ENCODE results near the gene FAM234B. TPM values are rescaled to one million over a fixed set of nuclear protein-coding genes. Genes with fewer than 3 reads are reported as not detected.
A peak's percentile ranks its signal among the peaks of the same experiment; 100 is the strongest.

Gene FAM234B
- total RNA-seq, 2 experiments from 2014 or later, result 3.9 to 4.4 TPM

DNA sequence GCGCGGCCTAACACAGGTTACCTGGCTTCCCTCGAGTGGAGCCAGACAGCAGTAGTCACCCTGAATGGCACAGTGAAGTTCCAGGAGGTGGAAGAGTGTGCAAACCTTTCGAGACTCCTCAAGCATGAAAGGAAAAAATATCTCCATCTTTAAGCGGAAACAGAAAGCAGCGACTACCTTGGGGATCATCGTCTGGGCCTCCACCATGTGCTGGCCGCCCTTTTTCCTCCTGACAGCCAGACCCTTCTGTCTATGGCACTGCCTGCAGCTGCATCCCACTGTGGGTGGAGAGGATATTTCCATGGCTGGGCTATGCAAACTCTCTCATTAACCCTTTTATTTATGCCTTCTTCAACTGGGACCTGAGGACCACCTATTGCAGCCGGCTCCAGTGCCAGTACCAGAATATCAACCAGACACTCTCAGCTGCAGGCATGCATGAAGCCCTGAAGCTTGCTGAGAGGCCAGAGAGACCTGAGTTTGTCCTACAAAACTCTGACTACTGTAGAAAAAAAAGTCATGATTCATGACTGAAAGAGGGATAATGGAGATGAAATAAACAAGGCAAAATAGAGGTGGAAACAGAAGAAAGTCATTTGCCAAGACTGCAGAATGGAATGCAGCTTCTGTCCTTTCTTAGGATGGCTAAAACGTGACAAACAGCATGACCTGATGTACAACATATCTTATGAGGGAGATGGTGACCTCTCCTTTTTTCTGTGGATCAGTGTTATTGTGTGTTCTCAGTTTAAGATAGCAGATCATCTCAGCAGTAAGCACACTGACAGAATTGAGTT is 41.7 kb upstream of the FAM234B start:
- POLR2A ChIA-PET, result no interaction called here
- H3K9me3 Mint-ChIP-seq, result no peaks in the 10 kb centered on the region
- H3K36me3 Mint-ChIP-seq (ENCODE audit: low read depth), result no peaks in the 10 kb centered on the region
- peaks cover 31% of the 10 kb centered on the region for H3K27me3 Mint-ChIP-seq
- H3K4me3 Mint-ChIP-seq, result peak overlapping the region; percentile 71
- no peak for DNase-seq
- peaks cover 23% of the 10 kb centered on the region for H3K4me1 Mint-ChIP-seq
- H3K27ac Mint-ChIP-seq, result no peak overlapping the region
- CTCF ChIA-PET, result no interaction called here

DNA sequence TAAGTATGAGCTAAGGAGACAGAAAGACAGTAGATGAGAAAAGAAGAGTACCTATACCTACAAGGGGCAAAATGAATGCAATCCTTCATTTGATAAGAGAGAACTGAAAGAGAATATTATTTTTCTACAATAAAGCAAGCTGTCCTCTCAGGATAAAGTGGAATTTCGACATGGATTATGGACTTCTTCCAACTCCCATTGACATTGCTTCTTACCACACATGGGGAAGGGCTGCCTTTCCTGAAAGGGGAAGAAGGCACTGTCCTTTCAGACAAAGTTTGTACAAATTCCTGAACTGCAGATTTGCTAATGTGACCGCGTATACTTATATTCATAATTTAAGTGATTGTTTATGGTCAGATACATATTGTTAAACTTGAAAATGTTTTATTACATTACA is 39.8 kb upstream of the FAM234B start:
- POLR2A ChIA-PET, result interaction anchor here (0.6 to 0.7 kb wide), 2 partner anchors 57 to 133 kb away, joined by 3 to 4 read pairs; no protein-coding TSS in a partner anchor
- Mint-ChIP-seq H3K9me3 (no peaks in the 10 kb centered on the region), H3K36me3 (ENCODE audit: low read depth) (no peaks in the 10 kb centered on the region), H3K4me3 (no peak overlapping the region), H3K27me3 (peaks cover 33% of the 10 kb centered on the region), H3K27ac (no peak overlapping the region), H3K4me1 (peaks cover 16% of the 10 kb centered on the region)
- CTCF ChIA-PET, result interaction anchor here (1.2 kb wide), 1 partner anchor 40 kb away, joined by 3 read pairs; the partner anchor contains the start of gene FAM234B
- no peak for DNase-seq

- Mint-ChIP-seq H3K9me3 (no peaks in the 10 kb centered on the region), H3K4me3 (no peak overlapping the region), H3K27ac (no peak overlapping the region), H3K27me3 (peaks cover 33% of the 10 kb centered on the region), H3K36me3 (ENCODE audit: low read depth) (no peaks in the 10 kb centered on the region), H3K4me1 (peaks cover 11% of the 10 kb centered on the region)
- ChIA-PET POLR2A (no interaction called here), CTCF (interaction anchor here (1.2 kb wide), 1 partner anchor 40 kb away, joined by 3 read pairs; the partner anchor contains the start of gene FAM234B)
- DNase-seq, result no peak
Measured at GRCh38 chr12:13004986-13005385, 39.2 kb upstream of the FAM234B start.

- Mint-ChIP-seq H3K36me3 (ENCODE audit: low read depth) (no peaks in the 10 kb centered on the region), H3K9me3 (no peaks in the 10 kb centered on the region), H3K4me1 (peaks cover 9% of the 10 kb centered on the region), H3K27ac (no peak overlapping the region), H3K27me3 (peaks cover 35% of the 10 kb centered on the region), H3K4me3 (no peak overlapping the region)
- DNase-seq, result no peak
- POLR2A ChIA-PET, result no interaction called here
- CTCF ChIA-PET, result no interaction called here
Measured at GRCh38 chr12:13005649-13006048, 38.5 kb upstream of the FAM234B start.

GRCh38 chr12:13007496-13008233 is 36.5 kb upstream of the FAM234B start:
- Mint-ChIP-seq H3K36me3 (ENCODE audit: low read depth) (no peaks in the 10 kb centered on the region), H3K27ac (no peak overlapping the region), H3K27me3 (peaks cover 30% of the 10 kb centered on the region), H3K4me3 (no peak overlapping the region), H3K4me1 (no peaks in the 10 kb centered on the region), H3K9me3 (no peaks in the 10 kb centered on the region)
- no peak for DNase-seq
- ChIA-PET POLR2A (interaction anchor here (0.7 kb wide), 1 partner anchor 211 kb away, joined by 3 read pairs; no protein-coding TSS in a partner anchor), CTCF (interaction anchor here (0.8 to 1.2 kb wide), 2 partner anchors 10 to 58 kb away, joined by 3 read pairs; no protein-coding TSS in a partner anchor)

DNA sequence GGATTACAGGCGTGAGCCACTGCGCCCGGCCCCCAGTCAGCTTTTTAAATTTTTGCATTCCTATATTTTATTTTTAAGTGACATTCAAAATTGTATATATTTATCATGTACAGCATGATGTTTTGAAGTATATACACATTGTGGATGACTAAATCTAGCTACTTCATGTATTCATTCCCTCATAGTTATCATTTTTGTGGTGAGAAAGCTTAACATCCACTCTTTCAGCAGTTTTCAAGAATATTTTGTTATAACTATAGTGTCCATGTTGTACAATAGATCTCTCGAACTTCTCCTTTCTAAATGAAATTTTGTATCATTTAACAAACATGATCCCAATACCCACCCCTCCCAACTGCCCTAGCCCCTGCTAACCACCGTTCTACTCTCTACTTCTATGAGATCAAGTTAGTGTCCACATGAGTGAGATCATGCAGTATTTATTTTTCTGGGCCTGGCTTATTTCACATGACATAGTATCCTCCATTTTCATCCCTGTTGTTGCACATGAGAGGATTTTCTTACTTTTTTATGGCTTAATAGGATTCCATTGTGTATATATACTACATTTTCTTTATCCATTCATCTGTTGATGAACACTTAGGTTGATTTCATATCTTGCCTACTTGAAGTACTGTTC is 35.3 kb upstream of the FAM234B start:
- CTCF ChIA-PET, result no interaction called here
- POLR2A ChIA-PET, result no interaction called here

DNA sequence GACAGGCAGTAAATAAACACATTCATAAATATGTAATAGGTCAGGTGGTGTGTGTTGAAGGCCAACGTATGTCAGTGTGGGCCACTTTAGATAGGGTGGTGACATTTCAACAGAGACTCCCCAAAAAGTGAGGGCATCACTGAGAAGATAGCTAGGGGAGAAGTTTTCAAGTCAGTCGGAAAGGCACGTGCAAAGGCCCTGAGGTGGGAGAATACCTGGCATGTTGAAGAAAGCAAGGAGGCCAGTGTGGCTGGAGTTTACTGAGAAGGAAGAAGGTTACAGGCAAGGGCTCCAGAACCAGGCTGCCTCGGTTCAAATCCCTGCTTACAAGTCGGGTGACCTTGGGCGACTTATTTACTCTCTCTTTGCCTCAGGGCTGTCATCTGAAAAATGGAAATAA is 33.1 kb upstream of the FAM234B start:
- H3K27ac Mint-ChIP-seq, result no peak overlapping the region
- CTCF ChIA-PET, result no interaction called here
- no peak overlapping the region for H3K4me3 Mint-ChIP-seq
- POLR2A ChIA-PET, result no interaction called here
- no peaks in the 10 kb centered on the region for H3K4me1 Mint-ChIP-seq
- H3K36me3 Mint-ChIP-seq (ENCODE audit: low read depth), result no peaks in the 10 kb centered on the region
- no peaks in the 10 kb centered on the region for H3K9me3 Mint-ChIP-seq
- no peak for DNase-seq
- H3K27me3 Mint-ChIP-seq, result peaks cover 24% of the 10 kb centered on the region

More for the DNA sequence above, 35.3 kb upstream of the FAM234B start:
- no peak overlapping the region for H3K4me3 Mint-ChIP-seq
- no peaks in the 10 kb centered on the region for H3K9me3 Mint-ChIP-seq
- H3K36me3 Mint-ChIP-seq (ENCODE audit: low read depth), result no peaks in the 10 kb centered on the region
- peaks cover 23% of the 10 kb centered on the region for H3K27me3 Mint-ChIP-seq
- H3K4me1 Mint-ChIP-seq, result no peaks in the 10 kb centered on the region
- no peak overlapping the region for H3K27ac Mint-ChIP-seq
- no peak for DNase-seq

DNA sequence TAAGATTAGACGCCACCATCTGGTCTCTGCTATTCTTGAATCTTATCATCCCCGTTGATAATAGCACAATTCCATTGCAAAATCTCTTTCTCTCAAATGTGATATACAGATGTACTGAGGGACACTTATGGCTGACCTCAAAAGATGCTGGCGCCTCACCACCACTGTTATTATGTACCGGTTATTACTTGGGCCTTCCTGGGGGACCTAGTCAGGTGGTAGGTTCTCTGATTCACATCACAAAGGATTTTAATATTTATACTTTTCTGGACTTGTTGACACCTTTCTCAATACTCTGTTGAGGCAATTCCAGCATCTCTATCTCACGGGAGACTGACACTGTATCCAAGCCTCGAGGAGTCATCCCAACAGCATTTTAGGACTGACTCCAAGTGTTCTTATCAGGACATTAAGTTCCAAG is 21.3 kb upstream of the FAM234B start:
- Mint-ChIP-seq H3K4me1 (no peaks in the 10 kb centered on the region), H3K36me3 (ENCODE audit: low read depth) (no peaks in the 10 kb centered on the region), H3K27ac (no peak overlapping the region), H3K27me3 (peaks cover 23% of the 10 kb centered on the region), H3K4me3 (no peak overlapping the region), H3K9me3 (no peaks in the 10 kb centered on the region)
- ChIA-PET CTCF (no interaction called here), POLR2A (no interaction called here)
- DNase-seq, result no peak

GRCh38 chr12:13023811-13024530 is 20.2 kb upstream of the FAM234B start:
- Mint-ChIP-seq H3K27ac (no peak overlapping the region), H3K4me1 (no peaks in the 10 kb centered on the region), H3K36me3 (ENCODE audit: low read depth) (no peaks in the 10 kb centered on the region), H3K4me3 (no peak overlapping the region), H3K9me3 (no peaks in the 10 kb centered on the region), H3K27me3 (peaks cover 15% of the 10 kb centered on the region)
- ChIA-PET POLR2A (no interaction called here), CTCF (interaction anchor here (1.3 kb wide), 1 partner anchor 188 kb away, joined by 3 read pairs; no protein-coding TSS in a partner anchor)
- no peak for DNase-seq

GRCh38 chr12:13024531-13024916 is 19.7 kb upstream of the FAM234B start:
- Mint-ChIP-seq H3K4me1 (no peaks in the 10 kb centered on the region), H3K27me3 (peaks cover 15% of the 10 kb centered on the region), H3K9me3 (no peaks in the 10 kb centered on the region), H3K27ac (no peak overlapping the region), H3K36me3 (ENCODE audit: low read depth) (no peaks in the 10 kb centered on the region), H3K4me3 (no peak overlapping the region)
- CTCF ChIA-PET, result interaction anchor here (1.3 kb wide), 1 partner anchor 187 kb away, joined by 3 read pairs; no protein-coding TSS in a partner anchor
- DNase-seq, result no peak
- POLR2A ChIA-PET, result no interaction called here

DNA sequence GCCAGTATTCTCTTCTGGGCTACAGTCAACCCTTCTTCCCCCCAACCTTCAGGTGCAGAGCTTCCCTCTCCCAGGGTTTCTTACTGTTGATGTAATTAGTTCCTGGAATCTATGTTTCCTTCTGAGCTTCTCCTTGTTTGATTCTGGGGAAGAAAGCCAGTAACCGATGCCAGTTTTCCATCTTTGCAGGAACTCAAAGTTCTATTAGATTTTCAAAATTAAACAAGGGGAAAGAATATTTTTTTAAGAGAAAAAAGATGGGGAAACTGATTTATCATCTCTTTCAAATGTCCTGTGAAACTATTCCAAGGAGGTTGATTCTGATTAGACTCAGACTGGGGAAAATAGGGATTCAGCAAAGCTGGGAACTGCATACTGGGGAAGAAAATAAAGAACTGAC is 17.9 kb upstream of the FAM234B start:
- no peaks in the 10 kb centered on the region for H3K36me3 Mint-ChIP-seq (ENCODE audit: low read depth)
- H3K4me1 Mint-ChIP-seq, result no peaks in the 10 kb centered on the region
- no peaks in the 10 kb centered on the region for H3K9me3 Mint-ChIP-seq
- CTCF ChIA-PET, result no interaction called here
- POLR2A ChIA-PET, result no interaction called here
- DNase-seq, result no peak
- no peak overlapping the region for H3K27ac Mint-ChIP-seq
- H3K4me3 Mint-ChIP-seq, result no peak overlapping the region
- peaks cover 18% of the 10 kb centered on the region for H3K27me3 Mint-ChIP-seq

GRCh38 chr12:13027032-13027431 is 17.1 kb upstream of the FAM234B start:
- no peak overlapping the region for H3K4me3 Mint-ChIP-seq
- ChIA-PET CTCF (no interaction called here), POLR2A (no interaction called here)
- H3K9me3 Mint-ChIP-seq, result no peaks in the 10 kb centered on the region
- peaks cover 18% of the 10 kb centered on the region for H3K27me3 Mint-ChIP-seq
- DNase-seq, result no peak
- no peaks in the 10 kb centered on the region for H3K4me1 Mint-ChIP-seq
- H3K36me3 Mint-ChIP-seq (ENCODE audit: low read depth), result no peaks in the 10 kb centered on the region
- no peak overlapping the region for H3K27ac Mint-ChIP-seq

Data from activated CD4-positive, alpha-beta T cell treated with anti-CD3 and anti-CD28 coated beads, Interleukin-2, amount 10 ng/mL, durations not matched to agents 7 days and 5 days (primary cell).